ACC112 (cell line): ENCODE results near the gene PGC.

Source experiments
- H2AFZ ChIP-seq: fragments of 200-600 bp; sonication (generic); one replicate; pipeline ENCODE4 v1.6.0; 2017; ENCODE audit warnings: antibody characterized with exemption, low read length; ENCODE audit not compliant: unreplicated experiment
- H3K27ac ChIP-seq: fragments of 200-600 bp; sonication (generic); 2 replicates; pipeline ENCODE4 v1.5.1; 2014; ENCODE audit warnings: low read depth, mild to moderate bottlenecking, antibody characterized with exemption, low read length, moderate library complexity
- H3K27me3 ChIP-seq: fragments of 200-600 bp; sonication (generic); 2 replicates; pipeline ENCODE4 v1.6.1; 2014; ENCODE audit warnings: mild to moderate bottlenecking, antibody characterized with exemption, low read length, moderate library complexity, mixed read lengths; ENCODE audit not compliant: insufficient read depth
- H3K36me3 ChIP-seq: fragments of 200-600 bp; sonication (generic); 2 replicates; pipeline ENCODE4 v1.6.1; 2016; ENCODE audit warnings: mild to moderate bottlenecking, antibody characterized with exemption, low read length, moderate library complexity, mixed read lengths; ENCODE audit not compliant: insufficient read depth
- H3K4me1 ChIP-seq: fragments of 200-600 bp; sonication (generic); one replicate; pipeline ENCODE4 v1.6.1; 2016; ENCODE audit warnings: low read length, mixed read lengths; ENCODE audit not compliant: insufficient read depth, unreplicated experiment, control insufficient read depth
- H3K4me3 ChIP-seq: fragments of 200-600 bp; sonication (generic); 2 replicates; pipeline ENCODE4 v1.5.1; 2014; ENCODE audit warnings: mild to moderate bottlenecking, low read depth, low read length
- H3K79me2 ChIP-seq: fragments of 200-600 bp; sonication (generic); one replicate; pipeline ENCODE4 v1.6.0; 2016; ENCODE audit warnings: low read length; ENCODE audit not compliant: control insufficient read depth, unreplicated experiment, insufficient read depth

PGC gene

GRCh38 chr6:41728073-41728936, 18.9 kb downstream of the PGC start:
- Histone ChIP-seq H3K27me3 (no peaks in the 10 kb centered on the region), H3K36me3 (no peaks in the 10 kb centered on the region), H3K4me3 (no peak overlapping the region), H2AFZ (no peak overlapping the region), H3K27ac (no peak overlapping the region), H3K4me1 (peaks cover 36% of the 10 kb centered on the region), H3K79me2 (no peaks in the 10 kb centered on the region)

DNA sequence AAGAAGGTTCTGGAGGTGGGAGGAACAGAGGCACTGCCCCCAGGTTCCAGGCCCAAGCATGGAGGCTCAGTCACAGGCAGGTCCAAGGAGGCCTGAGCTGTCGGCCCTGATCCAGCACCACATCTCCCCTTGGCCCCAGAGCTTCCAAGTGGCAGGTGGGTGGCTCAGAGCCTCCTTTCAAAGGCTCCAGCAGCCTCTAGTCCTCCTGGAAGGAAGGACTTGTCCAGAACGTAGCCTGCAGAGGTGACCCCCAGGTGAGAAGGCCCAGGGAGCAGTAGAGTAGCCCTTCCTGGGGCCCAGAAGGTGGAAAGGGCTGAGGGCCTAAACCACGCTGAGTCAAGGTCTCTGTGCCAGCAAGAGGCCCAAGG, 19.5 kb downstream of the PGC start:
- H3K4me3 ChIP-seq, result no peak overlapping the region
- no peak overlapping the region for H2AFZ ChIP-seq
- peaks cover 36% of the 10 kb centered on the region for H3K4me1 ChIP-seq
- no peak overlapping the region for H3K27ac ChIP-seq
- no peaks in the 10 kb centered on the region for H3K79me2 ChIP-seq
- no peaks in the 10 kb centered on the region for H3K36me3 ChIP-seq
- H3K27me3 ChIP-seq, result no peaks in the 10 kb centered on the region

DNA sequence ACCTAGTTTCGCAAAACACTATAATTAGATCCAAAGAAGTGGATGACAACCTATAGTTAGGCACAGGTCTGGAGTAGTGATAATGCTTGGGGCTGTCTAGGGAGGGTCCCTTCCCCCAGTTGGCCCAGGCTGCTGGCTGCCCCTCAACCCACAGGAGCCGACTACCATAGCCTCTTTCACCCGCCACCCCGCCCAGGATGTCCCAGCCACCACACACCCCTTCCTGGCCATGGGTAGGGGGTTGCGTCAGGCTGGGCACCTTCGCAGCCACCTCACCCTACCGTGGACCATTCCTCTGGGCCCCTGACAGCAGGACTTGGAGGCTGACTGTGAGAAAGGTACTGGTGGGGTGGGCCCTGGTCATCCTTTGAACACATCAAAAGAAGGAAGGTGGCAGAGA, 20.3 kb downstream of the PGC start:
- H3K27me3 ChIP-seq, result no peaks in the 10 kb centered on the region
- H3K4me3 ChIP-seq, result no peak overlapping the region
- H3K36me3 ChIP-seq, result no peaks in the 10 kb centered on the region
- no peak overlapping the region for H2AFZ ChIP-seq
- no peaks in the 10 kb centered on the region for H3K79me2 ChIP-seq
- peaks cover 34% of the 10 kb centered on the region for H3K4me1 ChIP-seq
- no peak overlapping the region for H3K27ac ChIP-seq

DNA sequence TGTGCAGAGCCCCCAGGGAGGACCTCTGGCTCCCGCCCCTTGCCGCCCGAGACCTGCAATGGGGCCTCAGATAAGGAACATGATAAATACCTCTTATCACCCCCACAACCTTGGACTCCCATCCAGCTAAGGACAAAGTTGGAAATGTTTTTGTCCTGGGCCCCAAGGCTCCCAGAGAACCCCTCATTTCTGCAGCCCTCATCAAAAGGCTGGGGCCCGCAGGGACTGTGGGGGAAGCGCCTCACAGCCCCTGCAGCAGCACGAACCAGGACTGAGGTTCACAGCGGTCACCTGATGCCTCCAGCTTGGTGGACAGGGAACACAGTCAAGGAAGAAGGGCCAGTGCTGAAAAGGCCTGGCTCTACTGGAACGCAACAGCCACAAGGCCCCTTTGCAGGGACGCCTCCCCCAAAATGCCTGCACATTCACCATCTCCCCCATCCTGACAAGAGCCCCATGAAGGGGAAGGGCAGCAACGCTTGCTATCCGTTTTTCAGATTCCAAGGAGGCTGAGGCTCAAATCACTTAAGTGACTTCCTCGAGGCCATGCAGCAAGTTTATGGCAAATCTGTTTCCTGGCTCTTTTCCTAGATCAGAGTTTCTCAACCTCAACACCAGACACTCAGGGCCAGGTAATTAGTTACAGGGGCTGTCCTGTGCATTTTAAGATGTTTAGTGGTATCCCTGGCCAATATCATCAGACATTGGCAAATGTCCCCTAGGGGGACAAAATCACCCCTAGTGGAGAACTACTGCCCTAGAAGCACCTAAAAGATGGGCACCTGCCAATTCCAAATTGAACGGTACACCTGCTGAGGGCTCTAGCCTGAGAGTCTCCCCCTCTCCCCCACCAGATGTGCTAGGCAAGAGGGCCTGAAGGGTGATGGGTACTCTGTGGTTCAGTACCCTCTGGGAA, 22.4 kb downstream of the PGC start:
- no peaks in the 10 kb centered on the region for H3K79me2 ChIP-seq
- H3K4me1 ChIP-seq, result peaks cover 19% of the 10 kb centered on the region
- H3K27me3 ChIP-seq, result no peaks in the 10 kb centered on the region
- H3K4me3 ChIP-seq, result no peak overlapping the region
- H3K27ac ChIP-seq, result no peak overlapping the region
- no peak overlapping the region for H2AFZ ChIP-seq
- H3K36me3 ChIP-seq, result no peaks in the 10 kb centered on the region

DNA sequence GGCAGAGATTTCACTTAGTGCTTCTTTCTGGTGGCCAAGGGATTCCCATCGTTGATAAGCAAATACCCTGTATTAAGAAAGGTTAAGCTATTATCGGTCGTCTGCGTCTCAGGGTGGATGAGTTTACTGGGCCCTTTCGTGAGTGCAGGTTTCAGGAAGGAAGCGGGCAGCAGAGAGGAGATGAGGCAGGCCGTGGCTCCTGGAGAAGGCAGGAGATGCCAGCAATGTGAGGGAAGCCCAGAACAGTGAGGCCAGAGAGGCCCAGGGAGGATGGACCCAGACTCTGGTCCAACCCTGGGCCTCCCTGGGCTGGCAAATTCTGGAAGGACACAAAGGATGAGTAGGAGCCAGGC, 23.0 kb downstream of the PGC start:
- H3K79me2 ChIP-seq, result no peaks in the 10 kb centered on the region

DNA sequence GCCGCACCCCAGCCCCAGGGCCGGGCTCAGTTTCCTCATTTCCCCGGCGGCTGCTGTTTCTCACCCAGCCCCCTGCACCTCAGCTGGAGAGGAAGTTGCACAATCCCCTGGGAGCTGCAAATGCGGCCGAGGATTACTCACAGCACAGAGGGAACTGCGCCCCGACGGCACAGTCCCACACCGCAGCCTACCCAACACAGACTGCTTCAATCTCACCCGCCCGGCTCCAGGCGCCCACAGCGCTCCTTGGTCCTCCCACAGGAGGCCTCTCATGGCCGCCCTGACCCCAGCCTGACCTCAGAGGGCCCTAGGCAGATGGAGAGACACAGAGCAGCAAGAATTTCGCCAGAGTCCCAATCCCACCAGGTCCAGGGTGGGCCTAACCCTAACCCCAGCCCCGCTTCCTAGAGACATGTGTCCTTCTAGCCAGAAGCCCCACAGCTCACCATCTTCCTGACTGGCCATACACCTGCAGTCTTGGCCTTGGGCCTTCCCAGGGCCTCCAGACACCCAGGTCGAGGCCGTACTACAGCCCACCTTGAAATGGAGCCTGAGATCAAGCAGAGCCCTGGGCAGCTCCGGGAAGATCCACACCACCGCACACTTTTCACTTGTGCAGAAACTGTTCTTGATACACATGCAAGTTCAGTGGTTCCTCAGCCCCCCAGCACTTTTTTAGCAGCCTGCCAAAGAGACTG, 23.5 kb downstream of the PGC start:
- no peaks in the 10 kb centered on the region for H3K36me3 ChIP-seq
- no peak overlapping the region for H3K4me3 ChIP-seq
- no peaks in the 10 kb centered on the region for H3K79me2 ChIP-seq
- H3K4me1 ChIP-seq, result peaks cover 19% of the 10 kb centered on the region
- no peak overlapping the region for H3K27ac ChIP-seq
- no peak overlapping the region for H2AFZ ChIP-seq
- H3K27me3 ChIP-seq, result no peaks in the 10 kb centered on the region

More for the DNA sequence above, 23.0 kb downstream of the PGC start:
- Histone ChIP-seq H2AFZ (no peak overlapping the region), H3K4me3 (no peak overlapping the region), H3K27me3 (no peaks in the 10 kb centered on the region), H3K27ac (no peak overlapping the region), H3K4me1 (peaks cover 19% of the 10 kb centered on the region), H3K36me3 (no peaks in the 10 kb centered on the region)

- no peaks in the 10 kb centered on the region for H3K27me3 ChIP-seq
- no peak overlapping the region for H3K4me3 ChIP-seq
- peaks cover 19% of the 10 kb centered on the region for H3K4me1 ChIP-seq
- H3K27ac ChIP-seq, result no peak overlapping the region
- H3K36me3 ChIP-seq, result no peaks in the 10 kb centered on the region
- no peaks in the 10 kb centered on the region for H3K79me2 ChIP-seq
- no peak overlapping the region for H2AFZ ChIP-seq
Observed at GRCh38 chr6:41722969-41723529, 24.1 kb downstream of the PGC start.

GRCh38 chr6:41721414-41721813, 25.8 kb downstream of the PGC start:
- Histone ChIP-seq H3K27ac (no peak overlapping the region), H3K27me3 (no peaks in the 10 kb centered on the region), H3K4me3 (no peak overlapping the region), H3K4me1 (peaks cover 19% of the 10 kb centered on the region), H3K36me3 (no peaks in the 10 kb centered on the region), H3K79me2 (no peaks in the 10 kb centered on the region), H2AFZ (no peak overlapping the region)

- no peaks in the 10 kb centered on the region for H3K36me3 ChIP-seq
- no peak overlapping the region for H3K27ac ChIP-seq
- H3K27me3 ChIP-seq, result no peaks in the 10 kb centered on the region
- no peak overlapping the region for H3K4me3 ChIP-seq
- H3K4me1 ChIP-seq, result peaks cover 19% of the 10 kb centered on the region
- H2AFZ ChIP-seq, result no peak overlapping the region
- H3K79me2 ChIP-seq, result no peaks in the 10 kb centered on the region
Observed at GRCh38 chr6:41720783-41721182, 26.4 kb downstream of the PGC start.

GRCh38 chr6:41720262-41720620, 27.0 kb downstream of the PGC start:
- H2AFZ ChIP-seq, result no peak overlapping the region
- no peaks in the 10 kb centered on the region for H3K27me3 ChIP-seq
- H3K4me1 ChIP-seq, result peaks cover 19% of the 10 kb centered on the region
- H3K79me2 ChIP-seq, result no peaks in the 10 kb centered on the region
- H3K27ac ChIP-seq, result no peak overlapping the region
- H3K4me3 ChIP-seq, result no peak overlapping the region
- H3K36me3 ChIP-seq, result no peaks in the 10 kb centered on the region
